GM23338 (cell line): Measurements from ENCODE around the gene CTNNA2.

Experiments
- CREB1 ChIP-seq: fragments of 250-450 bp; sonication (Bioruptor Pico); IDR thresholded peaks from 2 replicates; pipeline ENCODE4 v1.5.0; 2020; ENCODE audit warnings: low read depth, mild to moderate bottlenecking, moderate library complexity
- POLR2AphosphoS5 ChIP-seq: IDR thresholded peaks from 2 replicates; pipeline ENCODE4 v1.6.1; 2016; ENCODE audit warnings: antibody characterized with exemption, low read depth
- TF ChIP-seq, protein P1 (sequence below), 2 experiments: fragments of 200-600 bp in 1 of 2; sonication (generic) in 1 of 2; conservative IDR thresholded peaks; 2 replicates each; pipeline versions ENCODE4 v1.5.1 to v1.6.1; 2016 to 2017; ENCODE audit warnings: antibody characterized with exemption in 2 of 2, low read depth in 2 of 2, mild to moderate bottlenecking in 2 of 2, moderate library complexity in 1 of 2

DNA sequence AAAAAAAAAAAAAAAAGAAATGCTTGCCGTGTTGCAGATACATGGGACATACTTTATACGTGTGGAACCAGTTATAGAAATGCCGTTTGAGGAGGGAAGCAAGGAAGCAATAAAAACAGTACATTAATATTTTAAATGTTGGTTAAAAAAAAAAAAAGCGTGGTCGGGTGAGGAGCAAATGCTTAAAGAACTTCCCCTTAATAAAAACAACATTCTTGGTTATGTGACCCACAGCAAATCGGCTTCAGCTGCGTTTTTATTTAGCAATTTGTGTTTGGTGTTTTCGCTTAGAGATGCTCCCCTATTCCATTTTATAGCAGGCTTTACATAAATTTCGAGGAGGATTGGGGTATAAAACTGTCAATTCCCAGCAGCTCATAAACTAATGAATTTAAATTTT is 568.1 kb downstream of the CTNNA2 start:
- no peak for TF ChIP-seq CREB1 (CRISPR knock-in tag)
- TF ChIP-seq POLR2AphosphoS5: no peak
- TF ChIP-seq, protein P1, sequence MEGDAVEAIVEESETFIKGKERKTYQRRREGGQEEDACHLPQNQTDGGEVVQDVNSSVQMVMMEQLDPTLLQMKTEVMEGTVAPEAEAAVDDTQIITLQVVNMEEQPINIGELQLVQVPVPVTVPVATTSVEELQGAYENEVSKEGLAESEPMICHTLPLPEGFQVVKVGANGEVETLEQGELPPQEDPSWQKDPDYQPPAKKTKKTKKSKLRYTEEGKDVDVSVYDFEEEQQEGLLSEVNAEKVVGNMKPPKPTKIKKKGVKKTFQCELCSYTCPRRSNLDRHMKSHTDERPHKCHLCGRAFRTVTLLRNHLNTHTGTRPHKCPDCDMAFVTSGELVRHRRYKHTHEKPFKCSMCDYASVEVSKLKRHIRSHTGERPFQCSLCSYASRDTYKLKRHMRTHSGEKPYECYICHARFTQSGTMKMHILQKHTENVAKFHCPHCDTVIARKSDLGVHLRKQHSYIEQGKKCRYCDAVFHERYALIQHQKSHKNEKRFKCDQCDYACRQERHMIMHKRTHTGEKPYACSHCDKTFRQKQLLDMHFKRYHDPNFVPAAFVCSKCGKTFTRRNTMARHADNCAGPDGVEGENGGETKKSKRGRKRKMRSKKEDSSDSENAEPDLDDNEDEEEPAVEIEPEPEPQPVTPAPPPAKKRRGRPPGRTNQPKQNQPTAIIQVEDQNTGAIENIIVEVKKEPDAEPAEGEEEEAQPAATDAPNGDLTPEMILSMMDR (conservative IDR thresholded peaks at IDR 0.05; ENCODE audit: low read depth in 2 of 2): no peak
